Keratinocyte (primary cell): ENCODE results near the gene POMP. TPM values are rescaled to one million over a fixed set of nuclear protein-coding genes. Genes with fewer than 3 reads are reported as not detected.

Source experiments
- DNase-seq: peaks from one replicate; pipeline ENCODE4 v3.0.0-alpha.2; 2011; ENCODE audit warnings: low read depth, missing footprints, low spot score
- FAIRE-seq: peaks from 2 replicates; lab custom pipeline; 2011; peaks lifted over from hg19 to GRCh38; lab: Jason Lieb, UNC
- H2AFZ ChIP-seq: 2 replicates; pipeline ENCODE4 v1.6.0; 2012; ENCODE audit warnings: low read length, control low read depth, inconsistent platforms; ENCODE audit not compliant: control insufficient read depth
- H3K27ac ChIP-seq: 2 replicates; pipeline ENCODE4 v1.5.1; 2011; ENCODE audit warnings: low read length; ENCODE audit not compliant: control insufficient read depth, insufficient read depth
- H3K27me3 ChIP-seq: 3 replicates; pipeline ENCODE4 v1.6.0; 2011; ENCODE audit warnings: low read length; ENCODE audit not compliant: control insufficient read depth, insufficient read depth; ENCODE audit errors: extremely low read depth
- H3K36me3 ChIP-seq, 2 experiments: 2 replicates in 1 of 2; 3 replicates in 1 of 2; pipeline ENCODE4 v1.5.1; 2011; ENCODE audit warnings: low read length in 2 of 2, mild to moderate bottlenecking in 1 of 2; ENCODE audit not compliant: control insufficient read depth in 2 of 2, insufficient read depth in 2 of 2; ENCODE audit errors: extremely low read depth in 1 of 2
- H3K4me1 ChIP-seq: 3 replicates; pipeline ENCODE4 v1.5.1; 2011; ENCODE audit warnings: low read length; ENCODE audit not compliant: control insufficient read depth, insufficient read depth; ENCODE audit errors: extremely low read depth
- H3K4me2 ChIP-seq: 3 replicates; pipeline ENCODE4 v1.6.0; 2011; ENCODE audit warnings: low read depth, low read length; ENCODE audit not compliant: control insufficient read depth, insufficient read depth; ENCODE audit errors: extremely low read depth
- H3K4me3 ChIP-seq, 3 experiments: fragments of 200-600 bp in 1 of 3; sonication (generic) in 1 of 3; 2 replicates in 2 of 3; 3 replicates in 1 of 3; pipeline ENCODE4 v1.5.1; 2011 to 2016; ENCODE audit warnings: low read length in 3 of 3, mild to moderate bottlenecking in 3 of 3, control low read depth in 2 of 3, inconsistent platforms in 1 of 3, low read depth in 1 of 3, mixed read lengths in 1 of 3, mixed run types in 1 of 3, moderate library complexity in 1 of 3; ENCODE audit not compliant: control insufficient read depth in 2 of 3, insufficient read depth in 2 of 3; ENCODE audit errors: extremely low read depth in 1 of 3
- H3K79me2 ChIP-seq: 2 replicates; pipeline ENCODE4 v1.6.0; 2012; ENCODE audit warnings: low read length; ENCODE audit not compliant: control insufficient read depth, insufficient read depth
- H3K9ac ChIP-seq: 3 replicates; pipeline ENCODE4 v1.6.0; 2011; ENCODE audit warnings: low read length; ENCODE audit not compliant: control insufficient read depth, insufficient read depth; ENCODE audit errors: extremely low read depth
- H3K9me1 ChIP-seq: 3 replicates; pipeline ENCODE4 v1.6.0; 2011; ENCODE audit warnings: low read length; ENCODE audit not compliant: control insufficient read depth, insufficient read depth; ENCODE audit errors: extremely low read depth
- H3K9me3 ChIP-seq: 2 replicates; pipeline ENCODE4 v1.5.1; 2012; ENCODE audit warnings: low read depth, low read length; ENCODE audit not compliant: control insufficient read depth
- H4K20me1 ChIP-seq: 3 replicates; pipeline ENCODE4 v1.6.0; 2011; ENCODE audit warnings: low read length; ENCODE audit not compliant: control insufficient read depth, insufficient read depth; ENCODE audit errors: extremely low read depth
- EZH2 ChIP-seq: IDR thresholded peaks from one replicate; pipeline ENCODE4 v1.6.1; 2012; ENCODE audit warnings: inconsistent platforms, mild to moderate bottlenecking, low read length, moderate library complexity
- dilution Hi-C: fragments of 300-500 bp; cut with MboI; formaldehyde crosslinking; loops from one replicate; pipeline ENCODE4 v1.7.0; 2020; ENCODE audit warnings: low sequenced_read_pairs; ENCODE audit not compliant: extremely low pct_ligation_motif_present
- polyA plus RNA-seq, 5 experiments: library from polyadenylated mRNA; depleted of rRNA in 3 of 5; stranded (reverse) in 3 of 5; stranded (forward) in 1 of 5; unstranded in 1 of 5; fragments of >200 nt; gene quantifications; 1 replicate in 1 of 5; 2 replicates in 3 of 5; 3 replicates in 1 of 5; pipeline versions ENCODE4 v1.2.1 to v1.2.3, GENCODE V29; 2011 to 2012; ENCODE audit warnings: missing spikeins in 2 of 5, low read depth in 1 of 5, low replicate concordance in 1 of 5
- TF ChIP-seq, protein P1 (sequence below), 3 experiments: IDR thresholded peaks in 1 of 3; conservative IDR thresholded peaks in 1 of 3; optimal IDR thresholded peaks in 1 of 3; 2 replicates in 2 of 3; 3 replicates in 1 of 3; pipeline versions ENCODE3 to v1.5.1; 2011; ENCODE audit warnings: low read length in 3 of 3, mild to moderate bottlenecking in 3 of 3, moderate library complexity in 2 of 3, control low read depth in 1 of 3, inconsistent platforms in 1 of 3; ENCODE audit not compliant: insufficient read depth in 2 of 3; ENCODE audit errors: extremely low read depth in 1 of 3

POMP gene
- polyA plus RNA-seq, 1 donor (not counting 4 experiments of a cell fraction or from before 2014, with no cell fraction given) = 136 TPM

- H3K79me2 ChIP-seq = no peaks in the 10 kb centered on the region
- no peaks in the 10 kb centered on the region for H4K20me1 ChIP-seq
- DNase-seq = no peak
- no peak overlapping the region for H3K4me2 ChIP-seq
- no peaks in the 10 kb centered on the region for H3K36me3 ChIP-seq
- no peaks in the 10 kb centered on the region for H3K9me3 ChIP-seq
- no peaks in the 10 kb centered on the region for H3K4me1 ChIP-seq
- no peaks in the 10 kb centered on the region for H3K9me1 ChIP-seq
- no peak overlapping the region for H2AFZ ChIP-seq
- dilution Hi-C loops = no loop called here
- no peaks in the 10 kb centered on the region for H3K27me3 ChIP-seq
- no peak overlapping the region for H3K4me3 ChIP-seq
- FAIRE-seq = no peak
- TF ChIP-seq, protein P1, sequence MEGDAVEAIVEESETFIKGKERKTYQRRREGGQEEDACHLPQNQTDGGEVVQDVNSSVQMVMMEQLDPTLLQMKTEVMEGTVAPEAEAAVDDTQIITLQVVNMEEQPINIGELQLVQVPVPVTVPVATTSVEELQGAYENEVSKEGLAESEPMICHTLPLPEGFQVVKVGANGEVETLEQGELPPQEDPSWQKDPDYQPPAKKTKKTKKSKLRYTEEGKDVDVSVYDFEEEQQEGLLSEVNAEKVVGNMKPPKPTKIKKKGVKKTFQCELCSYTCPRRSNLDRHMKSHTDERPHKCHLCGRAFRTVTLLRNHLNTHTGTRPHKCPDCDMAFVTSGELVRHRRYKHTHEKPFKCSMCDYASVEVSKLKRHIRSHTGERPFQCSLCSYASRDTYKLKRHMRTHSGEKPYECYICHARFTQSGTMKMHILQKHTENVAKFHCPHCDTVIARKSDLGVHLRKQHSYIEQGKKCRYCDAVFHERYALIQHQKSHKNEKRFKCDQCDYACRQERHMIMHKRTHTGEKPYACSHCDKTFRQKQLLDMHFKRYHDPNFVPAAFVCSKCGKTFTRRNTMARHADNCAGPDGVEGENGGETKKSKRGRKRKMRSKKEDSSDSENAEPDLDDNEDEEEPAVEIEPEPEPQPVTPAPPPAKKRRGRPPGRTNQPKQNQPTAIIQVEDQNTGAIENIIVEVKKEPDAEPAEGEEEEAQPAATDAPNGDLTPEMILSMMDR (optimal IDR thresholded peaks at IDR 0.05 in 1 of 3, IDR thresholded peaks at IDR 0.05 in 1 of 3, conservative IDR thresholded peaks at IDR 0.05 in 1 of 3; ENCODE audit: extremely low read depth in 1 of 3, insufficient read depth in 2 of 3, low read length in 3 of 3) = no peak
- no peak for TF ChIP-seq EZH2
- H3K9ac ChIP-seq = no peak overlapping the region
- no peak overlapping the region for H3K27ac ChIP-seq
These were observed 20.2 kb upstream of the POMP start for GRCh38 chr13:28638756-28639155.

GRCh38 chr13:28640861-28641599 lies 17.9 kb upstream of the POMP start:
- Histone ChIP-seq H3K9ac (no peak overlapping the region), H3K36me3 (no peaks in the 10 kb centered on the region), H3K27me3 (no peaks in the 10 kb centered on the region), H3K4me3 (no peak overlapping the region), H3K9me1 (no peaks in the 10 kb centered on the region), H3K4me1 (no peaks in the 10 kb centered on the region), H4K20me1 (no peaks in the 10 kb centered on the region), H2AFZ (no peak overlapping the region), H3K9me3 (no peaks in the 10 kb centered on the region), H3K79me2 (no peaks in the 10 kb centered on the region), H3K27ac (no peak overlapping the region), H3K4me2 (no peak overlapping the region)
- dilution Hi-C loops = no loop called here
- FAIRE-seq (no peak), DNase-seq (no peak)
- TF ChIP-seq, protein P1 (optimal IDR thresholded peaks at IDR 0.05 in 1 of 3, IDR thresholded peaks at IDR 0.05 in 1 of 3, conservative IDR thresholded peaks at IDR 0.05 in 1 of 3; ENCODE audit: extremely low read depth in 1 of 3, insufficient read depth in 2 of 3, low read length in 3 of 3) = no peak
- no peak for TF ChIP-seq EZH2
